ENCODE results near the gene CD7. TPM values are rescaled to one million over a fixed set of nuclear protein-coding genes. Genes with fewer than 3 reads are reported as not detected.
A peak's percentile ranks its signal among the peaks of the same experiment; 100 is the strongest.

Gene CD7
- total RNA-seq, 2 donors from 2014 or later = 0.55 to 0.80 TPM

GRCh38 chr17:82328141-82328993 lies 11.0 kb upstream of the CD7 start:
- Histone ChIP-seq H3K4me1 (ENCODE audit: control insufficient read depth, insufficient read depth, low read length) (no peaks in the 10 kb centered on the region), H3K27me3 (ENCODE audit: control insufficient read depth, insufficient read depth, low read length, poor library complexity, severe bottlenecking) (peaks cover 31% of the 10 kb centered on the region), H3K27ac (ENCODE audit: low read depth, low read length) (no peak overlapping the region), H3K9ac (ENCODE audit: extremely low read depth, low read length, poor library complexity, severe bottlenecking) (no peak overlapping the region), H3K9me3 (ENCODE audit: control insufficient read depth, low read length) (no peaks in the 10 kb centered on the region), H3K36me3 (ENCODE audit: control insufficient read depth, insufficient read depth, low read length) (no peaks in the 10 kb centered on the region), H3K4me3 (ENCODE audit: low read length) (no peak overlapping the region)
- WGBS, 2 experiments (ENCODE audit: insufficient coverage in 1 of 2, insufficient read length in 1 of 2) = 76 to 79% methylated on average over 20 to 28 of the region's 28 CpGs
- Mint-ChIP-seq H3K27me3 (ENCODE audit: insufficient read depth) (peaks cover 35% of the 10 kb centered on the region), H3K4me1 (peaks cover 10% of the 10 kb centered on the region), H3K36me3 (ENCODE audit: low read depth) (no peaks in the 10 kb centered on the region), H3K4me3 (no peak overlapping the region), H3K9me3 (no peaks in the 10 kb centered on the region), H3K27ac (no peak overlapping the region)
- TF ChIP-seq CTCF (conservative IDR thresholded peaks at IDR 0.05) = no peak
- DNase-seq = peak; percentile 79

- no peaks in the 10 kb centered on the region for H3K9me3 ChIP-seq (ENCODE audit: control insufficient read depth, low read length)
- Mint-ChIP-seq H3K27ac (no peak overlapping the region), H3K9me3 (no peaks in the 10 kb centered on the region), H3K27me3 (ENCODE audit: insufficient read depth) (peaks cover 29% of the 10 kb centered on the region), H3K4me3 (no peak overlapping the region), H3K36me3 (ENCODE audit: low read depth) (no peaks in the 10 kb centered on the region), H3K4me1 (peaks cover 7% of the 10 kb centered on the region)
- H3K4me3 ChIP-seq (ENCODE audit: low read length) = no peak overlapping the region
- 71 to 77% methylated on average over 8 to 13 of the region's 16 CpGs for WGBS, 2 experiments (ENCODE audit: insufficient coverage in 1 of 2, insufficient read length in 1 of 2)
- no peak overlapping the region for H3K27ac ChIP-seq (ENCODE audit: low read depth, low read length)
- TF ChIP-seq CTCF (conservative IDR thresholded peaks at IDR 0.05) = no peak
- H3K27me3 ChIP-seq (ENCODE audit: control insufficient read depth, insufficient read depth, low read length, poor library complexity, severe bottlenecking) = peaks cover 25% of the 10 kb centered on the region
- H3K36me3 ChIP-seq (ENCODE audit: control insufficient read depth, insufficient read depth, low read length) = no peaks in the 10 kb centered on the region
- no peak for DNase-seq
- H3K4me1 ChIP-seq (ENCODE audit: control insufficient read depth, insufficient read depth, low read length) = no peaks in the 10 kb centered on the region
- H3K9ac ChIP-seq (ENCODE audit: extremely low read depth, low read length, poor library complexity, severe bottlenecking) = no peak overlapping the region
Measured at GRCh38 chr17:82327757-82328140, 10.3 kb upstream of the CD7 start.

- Mint-ChIP-seq H3K9me3 (no peaks in the 10 kb centered on the region), H3K27ac (no peak overlapping the region), H3K27me3 (ENCODE audit: insufficient read depth) (peaks cover 24% of the 10 kb centered on the region), H3K36me3 (ENCODE audit: low read depth) (no peaks in the 10 kb centered on the region), H3K4me1 (peaks cover 6% of the 10 kb centered on the region), H3K4me3 (no peak overlapping the region)
- no peaks in the 10 kb centered on the region for H3K36me3 ChIP-seq (ENCODE audit: control insufficient read depth, insufficient read depth, low read length)
- H3K27me3 ChIP-seq (ENCODE audit: control insufficient read depth, insufficient read depth, low read length, poor library complexity, severe bottlenecking) = peaks cover 21% of the 10 kb centered on the region
- no peak for DNase-seq
- no peak overlapping the region for H3K4me3 ChIP-seq (ENCODE audit: low read length)
- no peak overlapping the region for H3K9ac ChIP-seq (ENCODE audit: extremely low read depth, low read length, poor library complexity, severe bottlenecking)
- 44 to 62% methylated on average over 13 to 15 of the region's 15 CpGs for WGBS, 2 experiments (ENCODE audit: insufficient coverage in 1 of 2, insufficient read length in 1 of 2)
- no peak overlapping the region for H3K27ac ChIP-seq (ENCODE audit: low read depth, low read length)
- H3K9me3 ChIP-seq (ENCODE audit: control insufficient read depth, low read length) = no peaks in the 10 kb centered on the region
- H3K4me1 ChIP-seq (ENCODE audit: control insufficient read depth, insufficient read depth, low read length) = no peaks in the 10 kb centered on the region
- no peak for TF ChIP-seq CTCF (conservative IDR thresholded peaks at IDR 0.05)
Measured at GRCh38 chr17:82327289-82327688, 9.9 kb upstream of the CD7 start.
